Stomach (tissue), 9 donors: Measurements from ENCODE around the gene ACBD4. TPM values are rescaled to one million over a fixed set of nuclear protein-coding genes. Genes with fewer than 3 reads are reported as not detected.

Source experiments
- DNase-seq, 2 donors: peaks; one replicate each; pipeline versions ENCODE4 v3.0.0 to v3.0.0-alpha.2; 2013 to 2019
- H3K27ac ChIP-seq, 5 donors: fragments of 200-600 bp in 4 of 5; sonication (generic) in 4 of 5; one replicate each; pipeline ENCODE4 v1.5.1; 2013 to 2019; ENCODE audit warnings: mild to moderate bottlenecking in 1 of 5, moderate library complexity in 1 of 5
- H3K27me3 ChIP-seq, 3 donors: fragments of 200-600 bp; sonication (generic); one replicate each; pipeline ENCODE4 v1.5.1; 2017 to 2019; ENCODE audit warnings: mixed run types in 1 of 3
- H3K36me3 ChIP-seq, 4 donors: fragments of 200-600 bp; sonication (generic); 1 replicate in 3 of 4; 2 replicates in 1 of 4; pipeline ENCODE4 v1.5.1; 2016 to 2019
- H3K4me1 ChIP-seq, 4 donors: fragments of 200-600 bp; sonication (generic); one replicate each; pipeline ENCODE4 v1.5.1; 2016 to 2019
- H3K4me3 ChIP-seq, 4 donors: fragments of 200-600 bp; sonication (generic) in 3 of 4; one replicate each; pipeline ENCODE4 v1.5.1; 2016 to 2019; ENCODE audit warnings: mild to moderate bottlenecking in 1 of 4
- H3K9me3 ChIP-seq, 4 donors: fragments of 200-600 bp; sonication (generic); one replicate each; pipeline ENCODE4 v1.5.1; 2016 to 2019
- CTCF ChIP-seq, 7 experiments: fragments of 450-650 bp in 4 of 7; fragments of 200-600 bp in 3 of 7; sonication (generic) in 3 of 7; IDR thresholded peaks; one replicate each; pipeline ENCODE4 v1.5.1; 2016 to 2019; ENCODE audit warnings: antibody characterized with exemption in 7 of 7, control low read depth in 2 of 7, mild to moderate bottlenecking in 1 of 7
- EP300 ChIP-seq: sonication (generic); formaldehyde crosslinking; IDR thresholded peaks from one replicate; pipeline ENCODE4 v1.6.1; 2017; ENCODE audit warnings: antibody characterized with exemption
- POLR2A ChIP-seq, 4 donors: fragments of 450-650 bp; IDR thresholded peaks; one replicate each; pipeline ENCODE4 v1.6.1; 2016; ENCODE audit warnings: antibody characterized with exemption in 4 of 4, control low read depth in 2 of 4, mild to moderate bottlenecking in 1 of 4, moderate library complexity in 1 of 4
- POLR2AphosphoS5 ChIP-seq, 3 donors: sonication (generic); formaldehyde crosslinking; IDR thresholded peaks; one replicate each; pipeline ENCODE4 v1.6.1; 2016; ENCODE audit warnings: antibody characterized with exemption in 3 of 3
- WGBS, 5 donors: extraction: QIAGEN DNeasy Blood & Tissue Kit in 3 of 5; methylation state at CpG; one replicate each; pipeline versions ENCODE4 v1.1.5 to v1.1.7; 2013 to 2018; 5-methylcytosine and 5-hydroxymethylcytosine counted together
- intact Hi-C: fragments of 100-400 bp; cut with DNase I; formaldehyde crosslinking; loops from one replicate; pipeline ENCODE4 v1.15.1; 2023; ENCODE audit warnings: low total_unique reads
- polyA plus RNA-seq, 3 donors: library from polyadenylated mRNA; stranded (reverse); fragments of 200-250 nt; gene quantifications; one replicate each; pipeline ENCODE4 v1.2.3, GENCODE V29; 2013
- total RNA-seq, 5 donors: library from RNA; depleted of rRNA; stranded (reverse); fragments of >200 nt; gene quantifications; one replicate each; pipeline versions ENCODE4 v1.1.0 to v1.2.3, GENCODE V29; 2014 to 2016
- donor health status: healthy with polysubstance abuse.
- donor health status: Bipolar disorder and iron deficiency.
- donor health status: healthy.

The ACBD4 gene
- total and polyA plus RNA-seq, 8 donors = 4.6 to 24.6 (median 17.1) TPM

- 0% methylated on average over 43 to 48 of the region's 48 CpGs for WGBS, 5 donors
- intact Hi-C loops = no loop called here
- TF ChIP-seq CTCF (IDR thresholded peaks at IDR 0.05) (peak in 1 of 7 experiments; percentile 32), EP300 (no peak), POLR2AphosphoS5 (IDR thresholded peaks at IDR 0.05) (no peak), POLR2A (IDR thresholded peaks at IDR 0.05) (no peak)
Measured at GRCh38 chr17:45160447-45161287, 25.2 kb downstream of the ACBD4 start.

DNA sequence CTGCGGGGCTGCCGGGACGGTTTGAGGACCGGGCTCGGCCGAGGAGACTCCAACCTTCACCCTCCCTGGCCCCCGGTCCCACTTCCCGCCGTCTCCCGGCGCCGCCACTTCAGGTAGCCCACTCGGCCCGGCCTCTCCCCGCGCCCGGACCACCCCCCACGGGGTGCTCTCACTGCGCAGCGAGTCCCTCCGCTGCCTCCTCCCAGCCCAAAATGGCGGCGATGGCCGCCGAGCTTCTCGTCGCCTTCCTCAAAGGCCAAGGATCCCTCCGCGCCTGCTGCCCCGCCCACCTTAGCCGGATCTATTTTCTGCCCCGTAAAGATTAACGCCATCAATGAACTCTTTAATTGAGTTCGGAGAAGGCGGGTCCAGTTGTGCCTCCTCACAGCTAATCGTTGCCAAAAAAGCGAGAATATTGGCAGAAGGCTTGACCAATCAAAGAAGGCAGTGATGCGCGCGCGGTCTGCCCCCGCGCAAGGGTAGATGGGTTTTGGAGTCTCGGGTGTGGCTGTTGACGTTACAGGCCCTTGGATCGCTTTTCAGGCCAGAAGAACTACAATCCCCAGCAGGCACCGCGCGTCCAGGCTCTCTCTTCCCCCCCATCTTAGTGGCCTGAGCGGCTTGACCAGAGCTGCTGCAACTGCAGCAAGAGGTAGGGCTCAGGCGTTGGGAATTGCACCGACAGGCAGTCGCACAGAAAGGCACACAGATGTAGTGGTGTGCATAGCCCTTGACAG, 26.0 kb downstream of the ACBD4 start, which contains the start of gene HEXIM2:
Gene HEXIM2 (plus strand): TSS at position 588 of the 737 bp plus-strand sequence. CDS start 919 bp downstream, outside the sequence.
- DNase-seq = peak; percentile 98 to 100
- peak within 1 kb of the TSS; percentile 98 to 100 (median 100) for H3K27ac ChIP-seq
- TF ChIP-seq CTCF (IDR thresholded peaks at IDR 0.05) = peak in 1 of 7 experiments; percentile 4
- TF ChIP-seq POLR2A (IDR thresholded peaks at IDR 0.05) = peak in 2 of 4 donors; percentile 86 to 90
- no peak for TF ChIP-seq EP300
- TF ChIP-seq POLR2AphosphoS5 (IDR thresholded peaks at IDR 0.05) = peak; percentile 83 to 99 (median 97)
- 0 to 1% (median 0%) methylated on average over 43 to 53 of the region's 53 CpGs for WGBS, 5 donors
- intact Hi-C loops = no loop called here
- H3K27me3 ChIP-seq = no peaks in the 10 kb centered on the region
- H3K4me3 ChIP-seq = peak within 1 kb of the TSS; percentile 56 to 96 (median 83)
- peaks cover 40 to 57% (median 48%) of the 10 kb centered on the region in 4 donors for H3K4me1 ChIP-seq
- H3K36me3 ChIP-seq = peaks cover 0 to 6% (median 0%) of the 10 kb centered on the region in 4 donors
- no peaks in the 10 kb centered on the region for H3K9me3 ChIP-seq

More at GRCh38 chr17:45160447-45161287, 25.2 kb downstream of the ACBD4 start:
- Histone ChIP-seq H3K9me3 (no peaks in the 10 kb centered on the region), H3K27ac (peak overlapping the region; percentile 98 to 100 (median 100)), H3K27me3 (no peaks in the 10 kb centered on the region), H3K4me1 (peaks cover 47 to 64% (median 54%) of the 10 kb centered on the region in 4 donors), H3K4me3 (peak overlapping the region; percentile 56 to 96 (median 83)), H3K36me3 (peaks cover 0 to 6% (median 0%) of the 10 kb centered on the region in 4 donors)
- DNase-seq = peak; percentile 58 to 93

GRCh38 chr17:45162025-45162687, 26.7 kb downstream of the ACBD4 start:
- Histone ChIP-seq H3K27ac (peak overlapping the region; percentile 48 to 100 (median 77)), H3K4me1 (peaks cover 37 to 50% (median 41%) of the 10 kb centered on the region in 4 donors), H3K4me3 (peak overlapping the region; percentile 30 to 96 (median 65)), H3K27me3 (no peaks in the 10 kb centered on the region), H3K9me3 (no peaks in the 10 kb centered on the region), H3K36me3 (peaks cover 0 to 6% (median 0%) of the 10 kb centered on the region in 4 donors)
- no peak for DNase-seq
- intact Hi-C loops = no loop called here
- WGBS, 5 donors = 50 to 57% (median 54%) methylated on average over 9 of the region's 9 CpGs
- TF ChIP-seq EP300 (no peak), CTCF (IDR thresholded peaks at IDR 0.05) (no peak), POLR2A (IDR thresholded peaks at IDR 0.05) (no peak), POLR2AphosphoS5 (IDR thresholded peaks at IDR 0.05) (no peak)
